Peyer's patch (tissue), 4 donors: Measurements from ENCODE around the gene CNOT10.

Experiments used
- CTCF ChIP-seq, 6 experiments: fragments of 450-650 bp in 4 of 6; fragments of 200-600 bp in 2 of 6; sonication (generic) in 1 of 6; IDR thresholded peaks; one replicate each; pipeline ENCODE4 v1.5.1; 2017 to 2019; ENCODE audit warnings: antibody characterized with exemption in 6 of 6, mild to moderate bottlenecking in 3 of 6, moderate library complexity in 1 of 6
- POLR2A ChIP-seq, 2 donors: fragments of 450-650 bp; IDR thresholded peaks; one replicate each; pipeline ENCODE4 v1.5.1; 2017; ENCODE audit warnings: antibody characterized with exemption in 2 of 2, mild to moderate bottlenecking in 2 of 2, moderate library complexity in 2 of 2

GRCh38 chr3:32713181-32713580, 28.2 kb downstream of the CNOT10 start:
- TF ChIP-seq POLR2A (IDR thresholded peaks at IDR 0.05) (no peak), CTCF (IDR thresholded peaks at IDR 0.05) (no peak)
